Cortex of kidney (tissue), 1 donor: ENCODE data around the gene UGT1A8.
"Not testable (repeated sequence)": the region's sequence is repeated elsewhere in the genome, so short reads cannot be mapped to it uniquely, and the experiment has no call there.

Experiments used
- DNase-seq: peaks from one replicate; lab custom pipeline; 2025; lab: John Stamatoyannopoulos, UW

UGT1A8 gene

DNA sequence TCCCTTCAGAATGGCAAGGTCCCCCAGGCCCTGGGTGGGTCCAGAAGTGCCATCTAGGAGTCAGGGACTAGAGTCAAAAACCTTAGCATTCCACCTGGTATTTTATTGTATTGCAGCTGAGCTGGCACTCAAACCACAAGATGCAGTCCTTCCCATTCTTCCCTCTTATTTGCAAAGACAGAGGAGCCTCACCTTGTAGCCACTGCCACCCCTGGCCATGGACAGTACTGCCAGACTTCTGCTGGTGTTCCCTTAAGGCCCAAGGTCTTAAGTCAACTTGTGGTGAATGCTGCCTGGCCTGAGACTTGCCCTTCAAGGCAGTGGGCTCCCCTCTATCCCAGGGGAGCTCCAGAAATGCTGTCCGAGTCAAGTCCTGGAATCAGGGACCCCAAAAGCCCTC, 25.7 kb downstream of the UGT1A8 start:
- DNase-seq, result no peak

GRCh38 chr2:233646033-233646432, 28.6 kb downstream of the UGT1A8 start:
- DNase-seq, result not testable (repeated sequence)

DNA sequence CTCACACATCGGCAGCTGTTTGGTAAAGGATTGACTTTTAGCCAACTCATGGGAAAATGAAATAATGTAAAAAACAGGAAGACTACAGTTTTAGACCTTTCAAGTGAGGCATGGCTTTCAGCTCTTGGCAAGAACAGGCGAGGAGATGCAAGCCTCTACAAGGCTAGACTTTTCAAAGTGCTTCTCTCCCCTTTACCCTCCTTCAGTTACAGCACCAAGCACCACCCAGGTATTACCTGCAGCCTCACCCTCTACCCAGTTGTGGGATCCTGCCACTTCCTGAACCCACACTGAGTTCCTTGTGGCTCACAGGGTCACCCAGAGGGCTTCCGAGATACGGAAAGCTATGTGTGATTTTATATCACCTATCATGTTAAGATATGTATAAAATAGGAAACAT, 33.5 kb downstream of the UGT1A8 start:
- DNase-seq, result no peak

DNA sequence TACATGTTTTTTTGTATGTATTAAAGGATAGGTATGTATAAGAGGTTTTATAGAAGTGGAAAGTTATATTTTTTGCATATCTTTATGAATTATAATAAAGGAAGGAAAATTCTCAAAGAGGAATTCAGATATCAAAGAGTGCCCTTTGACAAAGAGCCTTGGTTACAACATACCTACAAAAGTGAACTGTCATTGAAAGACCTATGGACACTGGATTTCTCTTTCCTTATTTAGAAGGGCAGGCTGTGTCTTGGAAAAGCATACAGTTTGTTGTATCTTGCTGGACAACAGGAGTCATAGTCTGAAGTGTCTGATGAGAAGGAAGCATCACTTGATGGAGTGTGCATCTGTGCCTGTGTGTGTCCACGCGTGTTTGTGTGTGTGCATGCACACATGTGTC, 34.0 kb downstream of the UGT1A8 start:
- DNase-seq, result no peak

DNA sequence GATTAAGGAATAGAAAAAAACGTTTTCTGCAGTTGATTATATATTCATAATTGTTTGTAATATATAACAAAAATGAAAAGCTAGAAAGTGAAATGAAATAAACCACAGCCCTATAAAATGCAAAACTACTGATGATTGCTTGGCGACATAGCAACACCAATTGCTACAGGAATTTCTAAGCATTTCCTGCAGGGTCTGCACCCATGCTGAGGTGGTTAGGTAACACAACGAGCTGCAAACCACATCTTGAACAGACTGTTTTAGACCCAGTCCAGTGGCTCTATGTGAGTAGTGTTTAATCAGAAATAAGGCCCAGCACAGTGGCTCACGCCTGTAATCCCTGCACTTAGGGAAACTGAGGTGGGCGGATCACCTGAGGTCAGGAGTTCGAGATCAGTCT, 37.1 kb downstream of the UGT1A8 start:
- DNase-seq, result no peak

- no peak for DNase-seq
These were observed 37.6 kb downstream of the UGT1A8 start for GRCh38 chr2:233655043-233655442.

DNA sequence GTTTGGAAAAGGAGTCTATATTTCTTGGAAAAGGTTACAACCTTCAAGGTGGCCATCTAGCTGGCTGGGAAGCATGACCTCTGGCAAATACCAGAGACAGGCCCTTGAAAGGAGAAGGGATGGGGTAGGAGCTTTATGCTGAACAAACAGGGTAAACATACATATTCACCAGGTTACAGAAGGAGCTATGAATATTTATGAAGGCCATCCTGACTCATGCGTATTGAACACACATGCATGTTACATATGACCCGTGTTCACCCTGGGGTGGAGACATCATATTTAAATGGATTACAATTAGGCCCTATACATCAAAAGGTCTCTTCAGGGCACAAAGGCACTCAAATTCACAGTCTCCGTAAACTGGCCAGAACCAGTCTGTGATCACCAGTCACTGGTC, 38.5 kb downstream of the UGT1A8 start:
- not testable (repeated sequence) for DNase-seq

DNA sequence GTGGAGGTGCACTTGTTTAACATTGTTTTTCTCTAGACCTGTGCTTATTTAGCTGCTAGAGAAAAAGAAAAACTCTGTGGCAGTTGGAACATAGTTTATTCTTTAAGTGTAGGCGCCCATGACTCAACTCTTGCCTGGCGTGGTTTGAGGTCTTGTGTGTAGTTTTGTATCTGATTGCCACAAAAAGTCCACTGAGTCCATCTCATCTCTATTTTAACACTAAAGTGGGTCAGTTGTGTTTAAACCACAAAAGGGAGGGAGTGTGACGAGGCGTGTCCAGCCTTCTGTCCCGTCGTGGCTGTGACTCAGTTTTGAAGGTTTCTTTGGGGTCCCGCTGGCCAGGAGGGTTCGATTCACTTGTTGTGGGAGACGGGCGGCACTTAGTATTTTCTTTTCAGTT, 39.0 kb downstream of the UGT1A8 start:
- no peak for DNase-seq

- no peak for DNase-seq
These were observed 41.2 kb downstream of the UGT1A8 start for GRCh38 chr2:233658610-233659009.

- DNase-seq, result no peak
These were observed 46.5 kb downstream of the UGT1A8 start for GRCh38 chr2:233663911-233664310.

DNA sequence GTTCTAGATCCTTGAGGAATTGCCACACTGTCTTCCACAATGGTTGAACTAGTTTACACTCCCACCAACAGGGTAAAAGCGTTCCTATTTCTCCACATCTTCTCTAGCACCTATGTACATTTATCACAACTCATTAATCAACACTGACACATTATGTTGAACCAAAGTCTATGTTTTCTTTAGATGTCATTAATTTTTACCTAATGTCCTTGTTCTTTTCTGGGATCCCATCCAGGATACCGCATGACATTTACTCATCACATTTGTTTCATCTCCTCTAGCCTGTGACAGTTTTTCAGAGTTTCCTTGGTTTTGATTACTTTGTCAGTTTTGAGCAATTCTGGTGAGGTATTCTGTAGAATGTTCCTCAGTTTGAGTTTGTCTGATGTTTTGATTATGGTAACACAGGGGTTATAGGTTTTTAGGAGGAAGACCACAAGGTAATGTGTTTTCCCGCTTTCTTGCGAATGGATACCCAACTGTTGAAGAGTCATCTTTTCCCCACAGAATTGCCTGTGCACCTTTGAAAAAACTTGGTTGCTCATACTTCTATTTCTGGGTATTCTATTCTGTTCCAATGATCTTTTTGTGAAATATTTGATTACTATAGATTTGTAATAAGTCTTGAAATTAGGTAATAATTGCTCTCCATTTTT, 51.3 kb downstream of the UGT1A8 start:
- DNase-seq, result no peak

DNA sequence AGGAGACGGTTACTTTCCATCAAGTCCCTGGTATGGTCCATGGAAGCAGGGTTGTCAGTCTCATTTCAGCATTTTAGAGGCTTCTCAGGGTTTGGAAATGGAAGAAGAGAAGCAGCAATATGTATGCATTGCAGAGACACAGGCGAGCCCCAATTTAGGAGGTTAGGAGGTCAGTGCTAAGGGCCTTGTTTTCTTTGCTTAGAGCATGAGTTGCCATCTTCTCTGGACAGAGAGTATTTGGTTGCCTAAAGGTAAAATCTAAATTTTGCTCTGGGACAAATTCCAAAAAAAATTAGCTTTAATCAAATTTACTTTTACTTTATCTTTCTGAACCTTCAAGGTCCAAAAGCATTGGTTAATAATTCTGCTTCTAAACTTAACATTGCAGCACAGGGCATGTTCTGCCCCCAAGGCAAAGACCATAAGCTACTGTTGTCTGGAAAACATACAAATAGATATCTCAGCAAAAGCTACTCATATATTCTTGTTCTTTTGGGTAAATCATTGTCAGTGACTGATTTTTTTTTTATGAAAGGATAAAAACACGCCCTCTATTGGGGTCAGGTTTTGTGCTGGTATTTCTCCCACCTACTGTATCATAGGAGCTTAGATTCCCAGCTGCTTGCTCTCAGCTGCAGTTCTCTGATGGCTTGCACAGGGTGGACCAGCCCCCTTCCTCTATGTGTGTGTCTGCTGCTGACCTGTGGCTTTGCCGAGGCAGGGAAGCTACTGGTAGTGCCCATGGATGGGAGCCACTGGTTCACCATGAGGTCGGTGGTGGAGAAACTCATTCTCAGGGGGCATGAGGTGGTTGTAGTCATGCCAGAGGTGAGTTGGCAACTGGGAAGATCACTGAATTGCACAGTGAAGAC, 54.1 kb downstream of the UGT1A8 start, which contains the start of gene UGT1A9:
Gene UGT1A9 (plus strand): TSS at position 609 of the 872 bp plus-strand sequence. CDS start 37 bp downstream, at position 646.
- no peak for DNase-seq

DNA sequence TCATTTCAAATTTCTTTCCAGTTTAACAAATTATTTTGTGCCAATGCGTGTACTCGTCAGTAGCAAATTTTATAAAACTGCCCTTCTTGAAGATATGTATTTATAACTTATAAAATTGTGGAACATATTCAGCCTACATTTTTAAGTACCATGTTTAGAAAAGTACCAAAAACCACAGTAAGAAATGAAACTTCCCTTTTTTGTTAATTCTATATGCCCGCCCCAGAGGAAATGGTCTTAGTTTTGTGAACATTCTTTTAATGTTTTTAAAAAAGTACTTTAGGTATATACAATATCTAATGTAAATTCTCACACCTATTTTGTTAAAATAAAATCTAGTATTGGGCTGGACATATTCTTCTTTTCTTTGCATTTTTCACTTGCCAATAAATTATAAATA, 55.5 kb downstream of the UGT1A8 start:
- no peak for DNase-seq

DNA sequence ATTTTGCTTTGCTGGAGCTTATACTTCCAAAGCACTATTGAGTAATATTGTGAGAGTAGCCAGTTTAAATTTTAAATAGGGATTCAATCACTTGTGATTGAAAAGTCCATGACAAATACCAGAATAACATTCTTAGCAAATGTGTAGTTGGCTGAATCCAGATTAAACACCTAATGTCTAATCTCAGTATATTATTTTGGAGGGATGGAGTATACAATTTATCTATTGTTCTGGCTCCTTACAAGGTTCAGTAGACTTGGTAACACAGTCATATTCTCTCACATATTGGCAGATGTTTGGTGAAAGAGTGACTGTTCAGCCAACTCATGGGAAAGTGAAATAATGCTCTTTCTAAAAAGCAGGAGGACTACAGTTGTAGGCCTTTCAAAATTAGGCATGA, 56.5 kb downstream of the UGT1A8 start:
- no peak for DNase-seq

DNA sequence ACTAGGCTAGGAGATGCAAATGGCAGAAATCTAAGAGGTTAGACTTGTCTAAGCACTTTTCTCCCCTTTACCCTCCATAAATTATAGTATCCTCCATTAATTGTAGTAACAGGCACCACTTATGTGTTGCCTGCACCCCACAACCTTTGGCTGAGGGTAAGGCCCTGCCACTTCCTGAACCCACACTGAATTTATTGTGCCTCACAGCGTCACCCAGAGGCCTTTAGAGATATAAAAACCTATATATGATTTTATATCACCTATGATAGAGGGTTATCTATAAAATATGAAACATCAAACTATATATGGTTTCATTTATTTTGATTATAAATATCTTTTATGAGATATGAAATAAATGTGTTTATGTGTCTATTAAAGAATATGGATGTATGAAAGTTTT, 56.9 kb downstream of the UGT1A8 start:
- DNase-seq, result no peak

DNA sequence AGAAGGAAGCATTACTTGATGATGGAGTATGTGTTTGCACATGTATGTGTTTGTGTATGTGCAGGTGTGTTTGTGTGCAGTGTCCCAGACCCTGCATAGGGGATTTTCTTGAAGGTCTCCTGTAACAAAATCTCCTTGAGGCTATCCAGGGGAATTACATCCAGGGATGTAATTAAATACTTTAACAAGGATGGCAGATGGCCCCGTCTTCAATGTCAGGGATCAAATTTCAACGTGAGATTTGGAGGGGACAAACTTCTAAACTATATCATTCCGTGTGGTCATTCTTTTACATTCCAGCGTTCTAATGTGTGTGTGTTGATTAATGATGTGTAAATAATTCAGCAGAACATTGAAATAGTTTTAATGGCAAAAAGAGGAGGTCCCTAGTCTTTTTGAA, 57.6 kb downstream of the UGT1A8 start:
- no peak for DNase-seq

DNA sequence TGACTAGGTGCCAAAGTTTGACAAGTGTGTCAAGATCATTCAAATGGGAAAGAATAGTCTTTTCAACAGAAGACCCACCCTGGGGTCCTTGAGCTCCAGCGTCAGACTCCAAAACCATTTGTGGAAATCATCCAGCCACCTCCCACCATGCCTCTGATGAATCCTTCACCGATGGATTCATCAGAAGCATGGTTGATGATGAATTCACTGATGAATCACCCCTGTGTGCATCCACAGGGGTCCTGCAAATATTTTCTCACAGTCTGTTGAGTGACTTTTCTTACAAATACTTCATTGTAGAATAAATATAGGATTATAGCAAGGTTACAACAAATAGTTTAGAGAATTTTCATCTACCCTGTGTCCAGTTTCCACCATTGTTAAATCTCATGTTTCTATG, 58.6 kb downstream of the UGT1A8 start:
- DNase-seq, result no peak

- DNase-seq, result no peak
These were observed 61.8 kb downstream of the UGT1A8 start for GRCh38 chr2:233679196-233679595.

GRCh38 chr2:233680361-233681045, 63.1 kb downstream of the UGT1A8 start:
- no peak for DNase-seq

GRCh38 chr2:233681521-233682099, 64.2 kb downstream of the UGT1A8 start, which contains the start of gene UGT1A7:
Gene UGT1A7, plus strand, starts transcription at chr2:233681901. Its CDS starts 37 bp downstream, at chr2:233681938.
- DNase-seq, result no peak

DNA sequence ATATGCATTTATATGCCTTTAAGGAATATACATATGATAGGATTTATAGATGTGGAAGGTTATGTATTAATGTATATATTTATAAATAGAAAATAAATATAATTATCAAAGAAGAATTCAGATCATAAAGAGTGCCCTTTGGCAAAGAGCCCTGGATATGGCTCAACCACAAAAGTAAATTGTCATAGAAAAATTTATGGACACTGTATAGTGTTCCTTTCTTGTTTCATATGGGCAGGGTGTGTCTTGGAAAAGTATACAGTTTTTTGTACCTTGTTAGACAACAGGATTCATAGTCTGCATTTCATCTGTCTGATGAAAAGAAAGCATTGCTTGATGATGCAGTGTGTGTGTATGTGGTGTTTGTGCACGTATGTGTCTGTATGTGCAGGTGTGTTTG, 67.2 kb downstream of the UGT1A8 start:
- DNase-seq, result no peak

GRCh38 chr2:233686928-233687327, 69.5 kb downstream of the UGT1A8 start:
- DNase-seq, result no peak
